Tibial nerve (tissue), 4 donors: Measurements from ENCODE around the gene ENOX1. TPM values are rescaled to one million over a fixed set of nuclear protein-coding genes. Genes with fewer than 3 reads are reported as not detected.

Experiments
- DNase-seq, 2 donors: peaks; one replicate each; pipeline ENCODE4 v3.0.0-alpha.2; 2019; ENCODE audit warnings: low spot score in 2 of 2
- H3K27ac ChIP-seq, 4 donors: fragments of 200-600 bp; sonication (generic) in 3 of 4; one replicate each; pipeline ENCODE4 v1.5.1; 2017 to 2019; ENCODE audit warnings: mild to moderate bottlenecking in 1 of 4
- H3K27me3 ChIP-seq, 2 donors: fragments of 200-600 bp; sonication (generic) in 1 of 2; one replicate each; pipeline versions ENCODE4 v1.5.1 to v1.6.0; 2017 to 2019
- H3K36me3 ChIP-seq, 3 donors: fragments of 200-600 bp; sonication (generic); one replicate each; pipeline ENCODE4 v1.5.1; 2018 to 2019
- H3K4me1 ChIP-seq, 4 donors: fragments of 200-600 bp; sonication (generic) in 3 of 4; one replicate each; pipeline ENCODE4 v1.5.1; 2017 to 2019
- H3K4me3 ChIP-seq, 4 donors: fragments of 200-600 bp; sonication (generic) in 3 of 4; one replicate each; pipeline ENCODE4 v1.5.1; 2017 to 2019; ENCODE audit warnings: mild to moderate bottlenecking in 1 of 4, moderate library complexity in 1 of 4
- H3K9me3 ChIP-seq, 4 donors: fragments of 200-600 bp; sonication (generic) in 3 of 4; one replicate each; pipeline ENCODE4 v1.5.1; 2017 to 2019
- EP300 ChIP-seq, 2 donors: sonication (generic); formaldehyde crosslinking; IDR thresholded peaks; one replicate each; pipeline ENCODE4 v1.6.1; 2017; ENCODE audit warnings: antibody characterized with exemption in 2 of 2, mild to moderate bottlenecking in 1 of 2
- POLR2A ChIP-seq, 2 donors: fragments of 450-650 bp; IDR thresholded peaks; one replicate each; pipeline ENCODE4 v1.6.1; 2017; ENCODE audit warnings: antibody characterized with exemption in 2 of 2, mild to moderate bottlenecking in 2 of 2, moderate library complexity in 2 of 2
- WGBS, 2 donors: methylation state at CpG; one replicate each; pipeline ENCODE4 v1.1.5; 2018; 5-methylcytosine and 5-hydroxymethylcytosine counted together
- total RNA-seq, 4 donors: library from RNA; depleted of rRNA; stranded (reverse); fragments of >200 nt; gene quantifications; one replicate each; pipeline ENCODE4 v1.1.0, GENCODE V29; 2016
- TF ChIP-seq, protein P1 (sequence below), 5 experiments: fragments of 200-600 bp in 3 of 5; fragments of 450-650 bp in 2 of 5; sonication (generic) in 3 of 5; IDR thresholded peaks; one replicate each; pipeline ENCODE4 v1.5.1; 2016 to 2019; ENCODE audit warnings: antibody characterized with exemption in 5 of 5, mild to moderate bottlenecking in 3 of 5, moderate library complexity in 2 of 5

The ENOX1 gene
- total RNA-seq, 4 donors from 2014 or later: 2.6 to 8.2 (median 4.6) TPM

GRCh38 chr13:43662976-43663375 is 123.8 kb downstream of the ENOX1 start:
- Histone ChIP-seq H3K4me3 (no peak overlapping the region), H3K27ac (no peak overlapping the region), H3K9me3 (no peaks in the 10 kb centered on the region), H3K36me3 (no peaks in the 10 kb centered on the region), H3K27me3 (no peaks in the 10 kb centered on the region), H3K4me1 (peaks cover 0 to 17% (median 4%) of the 10 kb centered on the region in 4 donors)
- TF ChIP-seq POLR2A (IDR thresholded peaks at IDR 0.05) (no peak), EP300 (IDR thresholded peaks at IDR 0.05) (no peak)
- TF ChIP-seq, protein P1, sequence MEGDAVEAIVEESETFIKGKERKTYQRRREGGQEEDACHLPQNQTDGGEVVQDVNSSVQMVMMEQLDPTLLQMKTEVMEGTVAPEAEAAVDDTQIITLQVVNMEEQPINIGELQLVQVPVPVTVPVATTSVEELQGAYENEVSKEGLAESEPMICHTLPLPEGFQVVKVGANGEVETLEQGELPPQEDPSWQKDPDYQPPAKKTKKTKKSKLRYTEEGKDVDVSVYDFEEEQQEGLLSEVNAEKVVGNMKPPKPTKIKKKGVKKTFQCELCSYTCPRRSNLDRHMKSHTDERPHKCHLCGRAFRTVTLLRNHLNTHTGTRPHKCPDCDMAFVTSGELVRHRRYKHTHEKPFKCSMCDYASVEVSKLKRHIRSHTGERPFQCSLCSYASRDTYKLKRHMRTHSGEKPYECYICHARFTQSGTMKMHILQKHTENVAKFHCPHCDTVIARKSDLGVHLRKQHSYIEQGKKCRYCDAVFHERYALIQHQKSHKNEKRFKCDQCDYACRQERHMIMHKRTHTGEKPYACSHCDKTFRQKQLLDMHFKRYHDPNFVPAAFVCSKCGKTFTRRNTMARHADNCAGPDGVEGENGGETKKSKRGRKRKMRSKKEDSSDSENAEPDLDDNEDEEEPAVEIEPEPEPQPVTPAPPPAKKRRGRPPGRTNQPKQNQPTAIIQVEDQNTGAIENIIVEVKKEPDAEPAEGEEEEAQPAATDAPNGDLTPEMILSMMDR (IDR thresholded peaks at IDR 0.05): no peak
- no peak for DNase-seq

DNA sequence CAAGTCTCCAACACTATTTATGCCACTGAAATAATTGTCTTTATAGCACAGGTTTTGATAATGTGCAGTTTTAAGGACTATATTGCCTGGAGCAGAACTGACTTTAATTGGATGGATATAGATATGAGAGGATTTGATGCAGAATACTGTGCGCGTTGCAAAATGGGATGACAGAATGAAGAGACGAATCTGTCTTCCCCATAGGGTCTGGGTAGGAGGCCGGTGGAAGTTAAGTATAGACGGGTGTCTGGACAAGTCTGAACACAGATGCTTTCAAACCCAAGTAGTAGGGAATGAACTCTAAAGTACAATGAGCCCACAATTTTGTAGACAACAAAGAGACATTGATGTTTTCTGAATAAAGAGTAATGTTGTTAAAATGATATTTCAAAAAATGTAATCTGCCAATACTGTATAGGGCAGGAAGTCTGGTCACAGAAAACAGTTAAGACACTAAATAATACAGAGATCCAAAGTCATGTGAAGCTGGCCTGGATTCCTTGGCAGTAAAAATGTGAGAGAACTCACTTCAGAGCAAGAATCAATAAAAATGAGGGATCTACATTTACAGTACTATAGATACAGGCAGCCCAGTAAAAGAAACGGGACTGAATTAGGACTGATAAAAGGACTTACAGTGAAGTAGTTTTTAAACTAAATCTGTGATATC is 125.5 kb downstream of the ENOX1 start:
- Histone ChIP-seq H3K4me1 (peaks cover 0 to 17% (median 4%) of the 10 kb centered on the region in 4 donors), H3K4me3 (no peak overlapping the region), H3K36me3 (no peaks in the 10 kb centered on the region), H3K27me3 (no peaks in the 10 kb centered on the region), H3K9me3 (no peaks in the 10 kb centered on the region), H3K27ac (no peak overlapping the region)
- no peak for TF ChIP-seq POLR2A (IDR thresholded peaks at IDR 0.05)
- no peak for TF ChIP-seq EP300 (IDR thresholded peaks at IDR 0.05)
- TF ChIP-seq, protein P1 (IDR thresholded peaks at IDR 0.05): no peak
- 50 to 51% methylated on average over 6 of the region's 6 CpGs for WGBS, 2 donors
- DNase-seq: no peak

GRCh38 chr13:43657485-43657884 is 129.3 kb downstream of the ENOX1 start:
- H3K36me3 ChIP-seq: no peaks in the 10 kb centered on the region
- H3K27ac ChIP-seq: no peak overlapping the region
- no peaks in the 10 kb centered on the region for H3K4me1 ChIP-seq
- WGBS, 2 donors: 82 to 84% methylated on average over 3 of the region's 3 CpGs
- H3K9me3 ChIP-seq: no peaks in the 10 kb centered on the region
- no peak for DNase-seq
- TF ChIP-seq, protein P1 (IDR thresholded peaks at IDR 0.05): no peak
- TF ChIP-seq POLR2A (IDR thresholded peaks at IDR 0.05) (no peak), EP300 (IDR thresholded peaks at IDR 0.05) (no peak)
- no peaks in the 10 kb centered on the region for H3K27me3 ChIP-seq
- no peak overlapping the region for H3K4me3 ChIP-seq

- no peak overlapping the region for H3K4me3 ChIP-seq
- H3K4me1 ChIP-seq: no peaks in the 10 kb centered on the region
- no peaks in the 10 kb centered on the region for H3K27me3 ChIP-seq
- 98 to 100% methylated on average over 1 of the region's 1 CpG for WGBS, 2 donors
- H3K27ac ChIP-seq: no peak overlapping the region
- TF ChIP-seq POLR2A (IDR thresholded peaks at IDR 0.05) (no peak), EP300 (IDR thresholded peaks at IDR 0.05) (no peak)
- TF ChIP-seq, protein P1 (IDR thresholded peaks at IDR 0.05): no peak
- no peaks in the 10 kb centered on the region for H3K36me3 ChIP-seq
- DNase-seq: no peak
- no peaks in the 10 kb centered on the region for H3K9me3 ChIP-seq
Observed at GRCh38 chr13:43653980-43654379, 132.8 kb downstream of the ENOX1 start.

DNA sequence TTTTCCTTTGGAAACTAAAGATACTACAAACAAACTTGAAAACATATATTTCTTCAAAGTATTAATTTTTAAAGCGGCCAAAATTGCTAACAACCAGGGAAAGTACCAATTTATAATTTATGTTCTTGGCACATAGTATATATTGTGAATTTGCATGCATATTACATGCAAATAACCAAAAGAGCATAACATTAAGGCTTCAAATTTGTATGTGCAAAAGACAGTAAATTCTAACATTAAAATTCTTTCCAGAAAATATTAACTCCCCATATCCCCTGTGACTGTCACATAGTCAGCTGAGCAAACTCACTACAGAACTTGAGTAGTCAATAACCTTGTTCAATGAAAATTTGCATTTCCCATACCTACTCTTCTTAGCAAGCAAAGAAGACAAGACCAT is 133.4 kb downstream of the ENOX1 start:
- H3K9me3 ChIP-seq: no peaks in the 10 kb centered on the region
- TF ChIP-seq POLR2A (IDR thresholded peaks at IDR 0.05) (no peak), EP300 (IDR thresholded peaks at IDR 0.05) (no peak)
- TF ChIP-seq, protein P1 (IDR thresholded peaks at IDR 0.05): no peak
- no peak for DNase-seq
- no peaks in the 10 kb centered on the region for H3K36me3 ChIP-seq
- WGBS, 2 donors: 96 to 98% methylated on average over 1 of the region's 1 CpG
- H3K4me1 ChIP-seq: no peaks in the 10 kb centered on the region
- no peak overlapping the region for H3K4me3 ChIP-seq
- H3K27ac ChIP-seq: no peak overlapping the region
- H3K27me3 ChIP-seq: no peaks in the 10 kb centered on the region
